ENCODE measurements around the gene PPP4R4.
"Not testable (repeated sequence)": the region's sequence is repeated elsewhere in the genome, so short reads cannot be mapped to it uniquely, and the experiment has no call there.

GRCh38 chr14:94268582-94268981 is 94.5 kb downstream of the PPP4R4 start:
- TF ChIP-seq TCF7L2 (IDR thresholded peaks at IDR 0.05; ENCODE audit: low read depth, low read length); CTCF (IDR thresholded peaks at IDR 0.05): not testable (repeated sequence)
